ENCODE data around the gene BTBD16. TPM values are rescaled to one million over a fixed set of nuclear protein-coding genes. Genes with fewer than 3 reads are reported as not detected.

BTBD16 gene
- total RNA-seq, 1 donor from 2014 or later = not detected

DNA sequence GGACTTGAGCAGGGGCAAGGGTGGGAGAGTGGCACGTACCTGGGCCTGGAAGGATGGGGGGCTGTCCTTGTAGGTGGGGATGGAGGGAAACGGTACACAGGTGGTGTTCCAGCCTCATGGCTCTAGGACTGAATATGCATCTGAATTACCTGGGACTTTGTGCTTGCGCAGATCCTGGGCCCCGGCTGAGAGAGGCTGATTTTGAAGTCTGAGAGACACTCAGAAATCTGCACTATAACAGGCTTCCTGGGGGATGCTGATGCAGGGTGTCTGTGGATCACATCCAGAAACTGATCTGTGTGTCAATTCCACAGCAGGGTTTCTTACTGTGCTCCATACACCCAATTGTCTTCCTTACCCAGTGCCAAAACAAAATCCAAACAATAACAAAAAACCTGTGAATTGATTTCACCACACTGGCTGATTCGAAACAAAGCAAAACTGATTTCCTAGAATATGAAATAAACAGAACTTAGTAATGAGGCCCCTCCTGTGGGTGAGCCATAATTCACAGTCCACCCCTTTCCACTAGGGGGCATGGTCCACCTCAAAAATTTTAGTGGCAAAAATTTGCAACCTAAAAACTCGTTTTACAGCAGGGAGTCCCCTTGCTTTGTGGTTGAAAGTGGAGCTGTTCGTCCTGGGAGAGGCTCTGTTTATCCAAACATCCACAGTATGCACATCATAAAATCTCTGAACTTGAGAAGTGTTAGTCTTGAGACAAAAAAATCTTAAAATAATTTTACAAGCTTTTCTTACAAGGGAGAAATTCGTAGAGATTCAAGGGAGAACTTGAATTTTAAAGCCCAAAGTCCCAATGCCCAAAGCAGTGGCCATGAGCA is 71.4 kb downstream of the BTBD16 start:
- intact Hi-C loops (cut with micrococcal nuclease) = loop anchor here (1.0 to 5.0 kb wide), 4 partner anchors 32 to 225 kb away; partner anchors contain the start of gene PLEKHA1

DNA sequence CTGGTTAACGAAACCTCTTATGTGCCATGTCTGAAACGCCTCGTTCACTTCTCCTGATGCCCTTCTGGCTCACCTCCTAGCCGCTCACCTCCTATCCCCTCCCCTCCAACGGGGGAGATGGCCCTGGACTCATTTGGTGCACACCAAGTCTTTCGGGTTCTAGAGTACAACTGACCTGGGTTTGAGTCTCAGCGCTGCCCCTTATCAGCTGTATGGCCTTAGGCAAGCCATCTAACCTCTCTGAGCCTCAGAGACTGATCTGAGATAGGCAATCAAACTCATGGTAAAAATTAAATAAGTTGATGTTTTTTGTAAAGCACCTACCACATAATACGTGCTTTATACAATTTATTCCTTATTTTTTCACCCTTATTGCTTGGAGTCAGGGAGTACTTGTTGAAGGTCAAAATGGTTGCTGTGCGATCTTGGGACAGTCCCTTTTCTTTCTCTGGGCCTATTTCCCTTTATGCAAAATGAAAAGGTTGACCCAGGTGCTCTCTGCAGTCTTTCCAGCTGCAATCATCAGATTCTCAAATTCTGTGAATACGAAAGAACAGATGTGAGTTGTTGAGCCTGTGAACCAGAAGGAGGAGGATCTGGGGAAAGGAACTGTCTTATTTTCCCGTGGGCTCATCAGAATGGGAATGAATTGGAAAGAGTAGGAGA is 72.2 kb downstream of the BTBD16 start:
- intact Hi-C loops (cut with micrococcal nuclease) = loop anchor here (2.0 to 5.0 kb wide), 2 partner anchors 44 to 224 kb away; no protein-coding TSS in a partner anchor

DNA sequence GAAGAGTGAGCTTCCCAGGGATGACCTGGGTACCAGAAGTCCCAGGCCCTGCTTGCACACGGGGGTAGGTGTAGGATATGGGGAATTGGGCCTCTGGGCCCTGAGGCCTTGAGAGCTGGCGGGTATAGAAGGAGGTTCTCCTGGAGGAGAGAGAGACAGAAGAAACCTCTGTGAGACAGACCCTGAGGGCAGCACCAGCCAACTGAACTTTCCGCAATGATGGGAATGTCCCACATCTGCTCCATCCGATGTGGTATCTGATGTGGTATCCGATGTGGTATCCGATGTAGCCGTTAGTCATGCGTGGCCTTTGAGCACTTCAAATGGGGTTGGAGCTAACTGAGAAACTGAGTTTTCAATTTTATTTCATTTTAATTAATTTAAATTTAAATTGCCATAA is 72.8 kb downstream of the BTBD16 start:
- intact Hi-C loops (cut with micrococcal nuclease) = loop anchor here (2.0 to 5.0 kb wide), 2 partner anchors 45 to 223 kb away; no protein-coding TSS in a partner anchor

DNA sequence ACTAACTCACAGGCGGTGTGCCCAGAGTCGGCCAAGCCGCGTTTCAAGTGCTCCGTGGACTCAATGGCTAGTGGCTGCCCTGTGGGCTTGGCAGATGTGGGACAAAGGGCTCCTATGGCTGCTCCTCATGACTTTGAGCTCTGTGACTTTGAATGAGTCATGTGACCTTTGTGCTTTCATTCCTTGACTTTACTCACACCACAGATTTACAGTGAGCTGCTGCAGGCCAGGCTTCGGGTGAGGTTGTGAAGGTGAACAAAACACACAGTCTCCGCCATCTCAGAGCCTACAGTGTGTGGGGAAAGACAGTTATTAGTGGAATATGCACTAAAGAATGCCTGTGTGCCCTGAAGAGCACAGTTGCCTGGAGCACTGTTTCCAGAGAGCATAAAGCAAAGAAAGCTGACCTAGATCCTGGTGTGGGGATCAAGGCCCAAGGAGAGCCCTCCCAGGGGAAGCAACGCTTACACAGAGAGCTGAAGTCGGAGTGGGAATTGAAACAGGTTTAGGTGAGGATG is 73.7 kb downstream of the BTBD16 start:
- intact Hi-C loops (cut with micrococcal nuclease) = loop anchor here (5.0 kb wide), 1 partner anchor 223 kb away; no protein-coding TSS in a partner anchor

DNA sequence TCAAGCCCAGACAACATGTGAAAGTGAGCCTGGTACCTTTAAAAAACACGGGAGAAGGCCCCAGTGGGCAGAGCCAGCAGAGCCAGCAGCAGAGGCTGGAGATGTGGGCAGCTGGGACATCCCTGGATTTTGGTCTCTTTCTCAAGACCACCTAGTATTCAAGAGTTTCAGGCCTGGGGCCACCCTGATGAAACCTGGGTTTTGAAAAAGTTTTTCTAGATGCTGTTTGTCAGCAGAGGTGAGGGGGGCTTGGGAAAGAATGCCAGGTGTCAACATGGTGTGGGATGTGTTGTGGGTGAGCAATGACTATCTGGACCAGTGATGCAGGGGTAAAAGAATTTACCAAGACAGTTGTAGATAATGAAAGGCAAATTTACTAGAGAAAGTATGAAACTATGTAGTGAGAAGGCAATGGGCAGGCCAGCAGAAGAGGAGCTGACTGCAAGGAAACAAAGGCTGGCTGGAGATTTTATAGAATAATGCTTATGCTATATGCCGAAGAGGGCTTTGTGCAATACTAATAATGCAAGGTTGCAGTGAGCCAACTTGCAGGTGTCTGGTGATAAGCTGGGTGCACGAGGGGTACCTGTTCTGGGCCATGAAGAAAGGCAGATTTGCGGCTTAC is 75.3 kb downstream of the BTBD16 start:
- intact Hi-C loops (cut with micrococcal nuclease) = no loop called here

DNA sequence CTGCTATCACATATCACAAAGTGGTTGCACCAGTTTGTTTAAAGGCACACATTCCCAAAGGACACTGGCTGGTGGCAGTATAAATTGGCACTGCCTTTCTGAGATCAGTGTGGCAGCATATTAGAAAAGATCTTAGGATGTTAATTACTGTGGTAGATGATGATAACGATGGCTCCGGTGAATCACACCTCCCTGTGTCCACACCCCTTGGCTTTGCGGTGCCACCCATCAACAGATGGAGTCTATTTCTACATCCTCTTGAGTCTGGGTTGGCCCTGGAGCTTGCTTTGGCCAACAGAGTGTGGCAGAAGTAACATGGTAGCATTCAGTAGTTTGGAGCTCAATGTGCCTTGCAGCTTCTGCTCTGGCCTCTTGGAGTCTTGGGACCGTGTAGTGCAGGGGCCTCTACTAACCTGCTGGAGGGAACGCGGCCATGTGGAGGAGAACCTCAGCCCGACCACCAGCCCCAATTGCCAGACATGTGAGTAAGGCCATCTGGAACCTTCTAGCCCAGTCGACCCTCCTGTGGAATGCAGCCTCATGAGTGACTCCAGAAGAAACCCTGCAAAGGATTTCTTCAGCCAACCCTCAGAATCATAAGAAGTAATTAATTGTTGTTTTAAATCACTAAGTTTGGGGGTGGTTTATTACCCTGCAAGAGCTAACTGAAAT is 76.2 kb downstream of the BTBD16 start:
- intact Hi-C loops (cut with micrococcal nuclease) = no loop called here

DNA sequence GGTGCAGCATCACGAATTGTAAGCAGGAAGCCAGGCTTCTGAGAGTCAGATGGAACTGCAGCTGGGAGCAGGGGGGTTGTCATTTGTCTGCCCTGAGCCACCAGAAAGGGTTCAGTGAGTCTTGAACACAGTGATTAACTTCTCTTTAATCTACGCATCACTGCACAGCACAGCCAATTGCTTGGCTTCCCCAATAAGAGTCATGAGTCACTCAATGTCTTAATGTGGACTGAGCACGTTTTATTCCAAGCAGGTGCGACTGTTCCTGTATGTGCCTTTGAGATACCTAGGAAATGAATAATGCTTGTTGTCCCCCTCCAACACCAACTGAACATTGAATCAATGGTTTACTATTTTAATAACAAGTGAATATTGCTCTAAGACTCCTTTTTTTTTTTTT is 77.4 kb downstream of the BTBD16 start:
- intact Hi-C loops (cut with micrococcal nuclease) = no loop called here

DNA sequence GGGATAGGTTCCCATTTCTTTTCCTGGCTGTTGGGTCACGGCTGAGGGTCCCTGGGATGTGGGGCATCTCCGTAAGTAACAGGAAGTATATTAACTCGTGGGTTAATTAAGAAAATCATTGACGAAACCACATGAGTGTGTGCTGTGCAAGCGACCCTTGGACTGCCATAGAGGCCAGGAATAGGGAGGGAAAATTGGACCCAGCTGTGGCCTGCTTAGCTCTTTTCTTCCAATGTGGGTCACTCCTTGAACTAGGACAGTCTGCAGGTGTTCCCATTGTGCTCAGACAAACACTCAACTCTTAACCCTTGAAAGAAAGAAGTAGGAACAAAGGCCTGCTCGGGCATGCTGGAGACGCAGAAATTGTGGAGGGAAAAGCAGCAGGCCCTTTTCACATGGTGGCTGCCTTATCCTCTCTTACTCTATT is 77.9 kb downstream of the BTBD16 start:
- intact Hi-C loops (cut with micrococcal nuclease) = no loop called here

DNA sequence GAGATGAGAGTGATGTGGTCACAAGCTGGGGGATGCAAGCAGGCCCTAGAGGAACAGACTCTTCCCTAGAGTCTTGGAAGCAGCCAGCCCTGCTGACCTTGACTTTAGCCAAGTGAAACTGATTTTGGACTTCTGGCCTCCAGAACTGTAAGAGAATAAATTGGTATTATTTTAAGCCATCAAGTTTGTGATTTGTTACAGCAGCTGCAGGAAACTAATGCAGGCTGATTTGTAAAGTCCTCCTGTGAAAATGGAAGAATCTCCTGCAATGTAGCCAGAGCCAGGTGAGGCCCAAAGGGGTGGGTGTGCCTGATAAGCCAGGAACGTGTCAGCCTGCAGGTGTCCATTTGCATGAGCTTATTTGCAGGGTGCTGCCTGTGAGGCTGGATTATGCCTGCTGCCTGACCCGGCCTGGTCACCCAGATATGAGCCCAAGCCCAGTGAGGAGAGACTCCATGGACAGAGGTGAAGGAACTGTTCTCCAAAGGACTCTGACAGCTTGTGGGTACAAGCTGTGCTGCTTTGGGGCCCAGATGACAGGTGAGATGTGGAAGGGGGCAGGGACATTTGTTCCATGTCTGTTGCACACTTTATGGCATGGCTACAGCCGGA is 78.8 kb downstream of the BTBD16 start:
- intact Hi-C loops (cut with micrococcal nuclease) = no loop called here

DNA sequence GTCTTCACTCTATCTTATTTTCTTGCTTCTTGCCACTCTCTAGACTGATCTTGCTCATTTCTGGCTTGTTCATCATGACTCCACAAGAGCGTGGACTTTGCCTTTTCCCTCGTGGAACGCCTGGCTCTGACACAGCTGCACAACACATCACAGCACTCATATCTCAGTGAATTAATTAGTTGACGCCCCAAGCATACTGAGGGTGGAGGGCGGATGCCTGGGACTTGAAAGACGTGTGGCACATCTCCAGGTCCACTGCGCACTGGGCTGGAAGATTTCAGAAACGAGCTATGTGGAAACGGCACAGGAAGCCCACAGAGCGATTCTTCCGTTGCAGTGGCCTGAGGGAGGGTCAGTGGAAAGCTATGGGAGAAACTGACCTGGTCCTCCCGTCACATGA is 79.8 kb downstream of the BTBD16 start:
- intact Hi-C loops (cut with micrococcal nuclease) = no loop called here

DNA sequence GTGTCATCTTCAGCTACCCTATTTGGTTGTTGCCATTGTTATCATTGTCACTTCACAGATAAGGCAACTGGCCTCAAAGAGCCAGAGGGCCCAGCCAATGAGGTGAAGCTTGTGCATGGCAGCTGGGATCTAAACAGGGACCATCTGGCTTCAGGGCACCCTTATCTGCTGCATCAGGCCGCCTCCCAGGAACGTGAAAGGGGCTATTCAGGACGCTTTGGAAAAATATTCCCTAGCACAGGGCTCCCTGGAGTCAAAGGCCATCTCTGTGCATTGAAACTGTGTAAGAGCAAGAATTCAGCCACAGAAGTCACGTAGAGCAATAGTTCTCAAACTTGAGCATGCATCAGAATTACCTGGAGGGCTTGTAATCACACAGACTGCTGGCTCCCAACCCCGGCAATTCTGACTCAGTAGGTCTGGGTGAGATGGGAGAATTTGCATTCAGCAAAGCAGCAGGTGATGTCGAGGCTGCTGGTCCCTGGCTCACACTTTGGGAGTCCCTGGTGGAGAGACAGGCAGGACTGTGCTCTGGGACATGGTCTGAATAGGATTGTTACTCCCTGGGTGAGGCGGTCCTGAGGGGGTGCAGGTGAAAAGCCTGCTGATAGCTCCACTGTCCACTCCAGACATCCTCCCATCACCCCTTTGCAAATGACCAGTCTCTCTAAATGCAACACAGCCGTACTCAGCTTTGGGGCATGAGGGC is 81.9 kb downstream of the BTBD16 start:
- intact Hi-C loops (cut with micrococcal nuclease) = no loop called here

DNA sequence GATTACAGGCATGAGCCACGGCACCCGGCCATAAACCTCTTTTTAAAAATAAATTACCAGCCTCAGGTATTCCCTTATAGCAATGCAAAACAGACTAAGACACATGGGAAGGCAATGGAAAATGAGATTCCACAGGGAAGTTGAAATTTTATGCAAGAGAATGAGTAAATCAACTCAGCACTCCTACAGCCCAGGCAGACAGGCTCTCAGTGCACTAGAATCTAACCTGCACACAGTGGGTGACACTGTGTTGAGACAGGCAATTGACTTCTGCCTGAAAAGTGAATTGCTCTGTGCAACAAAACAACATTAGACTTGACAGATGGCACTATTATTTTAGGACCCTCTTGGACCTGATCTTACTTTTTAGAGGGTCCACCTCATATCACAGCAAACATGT is 83.3 kb downstream of the BTBD16 start:
- intact Hi-C loops (cut with micrococcal nuclease) = no loop called here

DNA sequence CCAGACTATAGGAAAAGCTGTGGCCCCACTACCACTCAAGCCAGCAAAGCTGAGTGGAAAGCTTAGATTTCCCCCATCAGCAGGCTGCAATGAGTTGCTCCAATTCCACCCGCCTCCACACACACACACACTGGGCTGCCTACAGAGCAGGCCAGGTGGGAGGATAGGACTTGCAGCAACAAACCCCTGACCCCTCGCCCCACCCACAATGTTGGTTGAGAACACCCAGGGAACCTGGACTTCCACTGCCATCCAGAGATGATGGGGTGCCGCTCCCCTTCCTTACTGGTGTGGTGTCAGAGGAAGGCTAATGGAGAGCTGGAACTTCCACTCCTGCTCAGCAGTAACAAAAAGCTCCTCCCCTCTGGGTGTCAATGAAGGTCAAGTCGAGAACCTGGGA is 86.6 kb downstream of the BTBD16 start:
- intact Hi-C loops (cut with micrococcal nuclease) = no loop called here

DNA sequence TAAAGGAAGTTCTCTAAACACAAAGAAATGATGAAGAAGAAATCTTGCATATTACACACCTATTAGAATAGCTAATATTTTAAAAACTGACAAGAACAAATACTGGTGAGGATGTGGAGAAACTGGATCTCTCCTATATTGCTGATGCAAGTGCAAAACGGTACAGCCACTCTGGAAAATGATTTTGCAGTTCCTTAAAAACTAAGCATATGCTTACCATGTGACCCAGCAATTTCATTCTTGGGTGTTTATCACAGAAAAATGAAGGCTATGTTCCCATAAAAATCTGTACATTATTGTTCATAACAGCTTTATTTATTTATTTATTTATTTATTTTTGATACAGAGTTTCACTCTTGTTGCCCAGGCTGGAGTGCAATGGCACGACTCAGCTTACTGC is 88.5 kb downstream of the BTBD16 start:
- intact Hi-C loops (cut with micrococcal nuclease) = no loop called here

DNA sequence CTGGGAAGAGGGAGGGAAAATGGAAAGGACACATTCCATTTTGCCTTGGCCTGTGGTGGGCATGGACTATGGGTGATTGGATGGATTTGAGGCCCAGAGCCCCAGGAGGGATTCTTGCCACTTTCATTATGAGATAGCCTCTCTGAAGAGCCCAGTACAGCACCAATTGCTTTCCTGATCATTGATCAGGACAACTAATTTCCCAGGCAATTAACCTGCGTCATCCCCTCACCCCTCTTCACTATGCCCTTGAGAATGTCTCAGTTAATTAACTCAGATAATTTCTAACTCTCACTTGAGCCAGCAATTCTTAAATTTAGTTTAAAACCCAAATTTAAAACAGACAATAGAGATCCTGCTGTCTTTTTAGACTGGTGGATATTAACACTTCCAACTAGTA is 90.0 kb downstream of the BTBD16 start:
- intact Hi-C loops (cut with micrococcal nuclease) = no loop called here

DNA sequence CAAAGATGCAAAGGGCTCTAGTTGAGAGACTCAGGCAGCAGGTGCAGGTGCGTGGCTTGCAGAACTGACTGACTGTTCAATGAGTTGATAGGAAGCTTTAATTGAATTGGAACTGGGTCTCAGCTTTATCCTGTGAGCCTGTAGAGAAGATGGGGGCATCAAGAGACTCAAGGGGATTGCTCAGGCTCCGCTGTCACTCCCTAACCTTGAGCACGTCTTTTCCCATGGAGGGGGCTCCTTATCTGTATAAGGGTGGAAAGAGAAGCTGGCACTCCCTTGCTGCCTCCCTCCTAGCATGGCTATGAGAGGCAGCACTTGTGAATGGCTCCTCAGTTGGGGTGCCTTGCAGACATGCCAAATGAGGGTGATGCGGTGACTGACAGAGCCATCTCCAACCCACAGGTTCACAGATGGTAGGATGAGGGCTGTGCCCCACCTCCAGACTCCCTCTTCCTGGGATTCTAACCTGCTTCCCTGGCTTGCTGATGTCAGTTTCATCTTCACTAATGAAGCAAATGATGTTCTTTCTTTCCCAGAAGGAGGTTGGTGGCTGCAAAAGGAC is 91.0 kb downstream of the BTBD16 start:
- intact Hi-C loops (cut with micrococcal nuclease) = no loop called here

DNA sequence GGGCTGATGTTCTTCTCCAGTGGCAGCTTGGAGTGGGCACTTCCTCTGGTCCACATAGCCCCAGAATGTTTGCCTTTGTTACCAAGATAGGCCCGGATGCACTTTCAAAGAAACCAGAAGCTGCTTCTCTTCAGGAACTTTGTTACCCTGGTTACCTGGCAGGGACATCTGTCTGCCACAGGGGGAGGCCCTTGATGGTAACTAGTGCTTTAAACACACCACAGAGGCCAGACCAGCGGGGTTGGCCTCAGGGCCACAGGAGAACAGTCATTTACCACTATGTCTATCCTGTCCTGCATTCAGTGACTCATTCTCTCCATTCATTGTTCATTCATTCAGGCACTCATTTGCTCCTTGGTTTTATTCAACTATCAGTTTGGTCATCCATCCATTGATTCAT is 91.5 kb downstream of the BTBD16 start:
- intact Hi-C loops (cut with micrococcal nuclease) = no loop called here

DNA sequence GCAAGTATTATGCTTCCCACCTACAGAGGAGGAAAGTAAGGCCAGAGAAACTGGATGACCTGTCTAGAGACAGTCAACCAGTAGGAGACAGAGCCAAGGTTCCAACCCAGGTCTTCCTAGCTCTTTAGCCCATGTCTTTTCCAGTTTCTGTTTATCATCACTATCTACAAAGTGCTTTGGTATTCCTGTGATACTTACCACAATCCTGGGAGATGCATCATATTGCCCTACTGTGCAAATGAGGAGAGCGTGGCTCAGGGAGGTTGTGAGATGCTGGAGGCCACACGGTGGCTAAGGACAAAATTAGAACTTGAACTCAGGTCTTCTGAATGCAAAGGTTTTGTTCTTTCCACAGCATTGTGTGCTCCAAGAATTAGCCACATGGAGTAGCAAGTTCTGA is 92.2 kb downstream of the BTBD16 start:
- intact Hi-C loops (cut with micrococcal nuclease) = no loop called here

DNA sequence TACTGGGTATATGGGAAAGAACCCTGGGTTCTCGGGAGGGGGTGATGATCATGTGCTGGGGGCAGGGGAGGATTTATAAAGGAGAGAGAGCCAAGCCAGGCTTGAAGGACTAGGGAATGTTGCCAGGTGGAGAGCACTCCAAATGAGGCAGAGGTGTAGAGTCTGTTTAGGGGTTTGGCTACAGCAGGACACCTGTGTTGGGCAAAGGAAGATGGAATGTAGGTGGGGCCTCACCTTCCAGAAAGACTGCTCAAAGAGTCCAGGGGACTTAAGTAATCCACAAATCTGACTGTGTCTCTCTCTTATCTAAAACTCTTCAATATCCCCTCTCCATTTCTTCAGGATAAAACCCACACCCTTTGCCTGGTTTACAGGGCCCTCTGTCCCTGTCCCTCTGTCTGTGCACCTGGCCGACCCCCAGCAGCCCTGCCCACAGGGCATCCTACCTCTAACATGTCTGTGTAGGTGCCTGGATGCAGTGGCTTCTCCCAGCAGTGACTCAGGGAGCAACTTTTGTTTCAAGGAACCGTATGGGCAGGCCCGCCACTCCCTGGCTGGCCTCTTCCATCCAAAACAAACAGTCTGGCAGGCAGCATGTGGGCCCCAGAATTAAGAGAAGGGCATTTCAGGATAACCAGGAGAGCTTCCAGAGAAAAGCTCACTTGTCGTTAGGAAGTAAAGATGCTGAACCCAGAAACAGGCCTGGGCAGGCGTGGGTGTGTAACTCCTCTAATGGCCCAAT is 92.8 kb downstream of the BTBD16 start:
- intact Hi-C loops (cut with micrococcal nuclease) = no loop called here
